GM12865 (cell line): ENCODE results near the gene FCHSD2.

Experiments
- DNase-seq: peaks from one replicate; pipeline ENCODE4 v3.0.0; 2010; ENCODE audit warnings: low read depth
- H3K4me3 ChIP-seq: 2 replicates; pipeline ENCODE4 v1.5.1; 2011; ENCODE audit warnings: mild to moderate bottlenecking, low read depth, low read length, control low read depth
- TF ChIP-seq, protein P1 (sequence below): IDR thresholded peaks from 2 replicates; pipeline ENCODE4 v1.5.1; 2011; ENCODE audit warnings: low read length, control low read depth, low read depth, inconsistent platforms; ENCODE audit not compliant: insufficient read depth; ENCODE audit errors: missing control alignments

FCHSD2 gene

DNA sequence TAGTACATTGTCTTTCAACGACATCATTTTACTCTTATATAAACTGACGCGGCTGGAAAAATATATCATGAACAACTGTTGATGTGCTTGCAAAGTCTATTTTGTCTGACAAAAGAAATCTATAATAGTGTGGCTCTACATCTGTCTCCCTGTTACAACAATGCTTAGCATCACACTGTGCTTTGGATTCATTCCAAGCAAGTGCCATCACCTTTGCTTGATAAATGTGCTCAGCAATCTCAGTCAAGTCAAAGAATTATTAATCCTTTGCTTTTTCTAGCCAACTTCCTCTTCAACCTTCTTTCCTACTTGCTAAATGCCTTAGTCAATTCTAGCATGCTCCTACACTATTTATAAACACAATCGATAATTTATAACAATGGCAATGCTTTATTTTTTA, 140.5 kb downstream of the FCHSD2 start:
- TF ChIP-seq, protein P1, sequence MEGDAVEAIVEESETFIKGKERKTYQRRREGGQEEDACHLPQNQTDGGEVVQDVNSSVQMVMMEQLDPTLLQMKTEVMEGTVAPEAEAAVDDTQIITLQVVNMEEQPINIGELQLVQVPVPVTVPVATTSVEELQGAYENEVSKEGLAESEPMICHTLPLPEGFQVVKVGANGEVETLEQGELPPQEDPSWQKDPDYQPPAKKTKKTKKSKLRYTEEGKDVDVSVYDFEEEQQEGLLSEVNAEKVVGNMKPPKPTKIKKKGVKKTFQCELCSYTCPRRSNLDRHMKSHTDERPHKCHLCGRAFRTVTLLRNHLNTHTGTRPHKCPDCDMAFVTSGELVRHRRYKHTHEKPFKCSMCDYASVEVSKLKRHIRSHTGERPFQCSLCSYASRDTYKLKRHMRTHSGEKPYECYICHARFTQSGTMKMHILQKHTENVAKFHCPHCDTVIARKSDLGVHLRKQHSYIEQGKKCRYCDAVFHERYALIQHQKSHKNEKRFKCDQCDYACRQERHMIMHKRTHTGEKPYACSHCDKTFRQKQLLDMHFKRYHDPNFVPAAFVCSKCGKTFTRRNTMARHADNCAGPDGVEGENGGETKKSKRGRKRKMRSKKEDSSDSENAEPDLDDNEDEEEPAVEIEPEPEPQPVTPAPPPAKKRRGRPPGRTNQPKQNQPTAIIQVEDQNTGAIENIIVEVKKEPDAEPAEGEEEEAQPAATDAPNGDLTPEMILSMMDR: no peak
- H3K4me3 ChIP-seq: no peak overlapping the region
- DNase-seq: no peak

DNA sequence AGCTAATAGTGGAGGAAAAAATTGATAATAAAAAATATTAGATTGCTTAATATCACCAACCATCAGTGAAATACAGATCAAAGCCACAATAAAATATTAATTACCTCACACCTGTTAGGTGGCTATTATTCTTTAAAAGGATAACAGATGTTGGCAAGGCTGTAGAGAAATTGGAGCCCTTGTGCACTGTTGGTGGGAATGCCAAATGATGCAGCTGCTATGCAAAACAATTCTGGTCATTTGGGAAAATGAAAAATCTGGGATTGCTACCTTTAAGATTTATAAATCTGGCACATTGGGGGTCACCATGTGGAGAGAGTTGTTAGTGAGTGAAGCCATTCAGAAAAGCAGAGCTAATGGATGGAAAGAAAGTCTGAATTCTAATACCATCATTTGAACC, 143.4 kb downstream of the FCHSD2 start:
- TF ChIP-seq, protein P1: no peak
- DNase-seq: no peak
- H3K4me3 ChIP-seq: no peak overlapping the region

- TF ChIP-seq, protein P1: no peak
- H3K4me3 ChIP-seq: no peak overlapping the region
- DNase-seq: no peak
Observed at GRCh38 chr11:72996959-72997358, 145.2 kb downstream of the FCHSD2 start.

- H3K4me3 ChIP-seq: no peak overlapping the region
- DNase-seq: no peak
- TF ChIP-seq, protein P1: no peak
Observed at GRCh38 chr11:72989727-72990126, 152.4 kb downstream of the FCHSD2 start.

GRCh38 chr11:72988821-72989220, 153.3 kb downstream of the FCHSD2 start:
- H3K4me3 ChIP-seq: no peak overlapping the region
- no peak for DNase-seq
- TF ChIP-seq, protein P1: no peak

DNA sequence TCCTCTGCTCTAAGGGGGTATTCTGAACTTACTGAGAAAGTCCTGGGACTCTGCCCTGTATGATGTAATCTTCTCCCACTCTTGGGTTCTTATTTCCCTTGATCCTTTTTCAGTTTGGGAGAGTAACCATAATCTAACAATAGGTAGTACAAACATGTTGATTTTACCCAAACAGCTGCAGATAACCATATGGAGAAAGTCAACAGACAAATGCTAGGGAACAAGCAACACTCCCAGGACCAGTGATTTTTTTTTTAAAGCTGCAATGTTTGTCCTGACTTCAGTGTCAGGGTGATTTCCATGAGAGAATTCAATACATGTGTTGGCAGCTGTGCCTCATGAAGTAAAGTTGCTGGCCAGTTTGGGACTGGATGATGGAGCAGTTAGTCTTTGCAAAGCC, 156.5 kb downstream of the FCHSD2 start:
- TF ChIP-seq, protein P1: no peak
- DNase-seq: no peak
- H3K4me3 ChIP-seq: no peak overlapping the region

GRCh38 chr11:72984453-72985077, 157.6 kb downstream of the FCHSD2 start:
- TF ChIP-seq, protein P1: no peak
- DNase-seq: no peak
- H3K4me3 ChIP-seq: no peak overlapping the region
